Activated gamma-delta T cell (primary cell): ENCODE results near the gene PEAR1.

Source experiments
- DNase-seq: peaks from one replicate; lab custom pipeline; 2025; lab: John Stamatoyannopoulos, UW

PEAR1 gene

GRCh38 chr1:156881663-156882062 lies 11.9 kb upstream of the PEAR1 start:
- DNase-seq, result no peak

GRCh38 chr1:156882543-156882942 lies 11.0 kb upstream of the PEAR1 start:
- no peak for DNase-seq

- no peak for DNase-seq
Measured at GRCh38 chr1:156883919-156884318, 9.6 kb upstream of the PEAR1 start.

- DNase-seq, result no peak
Measured at GRCh38 chr1:156884560-156885184, 8.8 kb upstream of the PEAR1 start.

- DNase-seq, result no peak
Measured at GRCh38 chr1:156885314-156885713, 8.2 kb upstream of the PEAR1 start.

- no peak for DNase-seq
Measured at GRCh38 chr1:156885880-156886355, 7.6 kb upstream of the PEAR1 start.

GRCh38 chr1:156886583-156887281 lies 6.8 kb upstream of the PEAR1 start:
- no peak for DNase-seq

GRCh38 chr1:156887317-156887716 lies 6.2 kb upstream of the PEAR1 start:
- DNase-seq, result no peak

GRCh38 chr1:156887734-156888133 lies 5.8 kb upstream of the PEAR1 start:
- DNase-seq, result no peak

- no peak for DNase-seq
Measured at GRCh38 chr1:156889802-156890580, 3.5 kb upstream of the PEAR1 start.

- DNase-seq, result peak; percentile 68
Measured at GRCh38 chr1:156892190-156893047, 1.1 kb upstream of the PEAR1 start.

GRCh38 chr1:156894001-156894400 lies 483 bp downstream of the PEAR1 start:
- no peak for DNase-seq

- DNase-seq, result no peak
Measured at GRCh38 chr1:156894711-156895454, 1.4 kb downstream of the PEAR1 start.

- no peak for DNase-seq
Measured at GRCh38 chr1:156895455-156895812, 1.9 kb downstream of the PEAR1 start.

GRCh38 chr1:156895927-156896326 lies 2.4 kb downstream of the PEAR1 start:
- DNase-seq, result no peak

- DNase-seq, result no peak
Measured at GRCh38 chr1:156896490-156897033, 3.0 kb downstream of the PEAR1 start.

GRCh38 chr1:156897078-156897825 lies 3.7 kb downstream of the PEAR1 start:
- no peak for DNase-seq

GRCh38 chr1:156898161-156898566 lies 4.6 kb downstream of the PEAR1 start:
- no peak for DNase-seq

GRCh38 chr1:156898971-156899664 lies 5.6 kb downstream of the PEAR1 start:
- no peak for DNase-seq
